Prostate gland (tissue), 2 donors: Measurements from ENCODE around the gene MGAT4A. TPM values are rescaled to one million over a fixed set of nuclear protein-coding genes. Genes with fewer than 3 reads are reported as not detected.

Experiments used
- DNase-seq: peaks from one replicate; pipeline ENCODE4 v3.0.0-alpha.2; 2019; ENCODE audit warnings: low spot score
- H3K27ac ChIP-seq, 2 donors: fragments of 200-600 bp; sonication (generic); 2 replicates each; pipeline ENCODE4 v1.5.1; 2017 to 2019
- H3K27me3 ChIP-seq: fragments of 200-600 bp; sonication (generic); replicated peaks from 2 replicates; pipeline ENCODE4 v1.5.1; 2019; ENCODE audit not compliant: insufficient read depth
- H3K36me3 ChIP-seq, 2 donors: fragments of 200-600 bp; sonication (generic); 1 replicate in 1 of 2; 2 replicates in 1 of 2; pipeline versions ENCODE4 v1.5.1 to v1.8.1; 2017 to 2019
- H3K4me1 ChIP-seq: fragments of 200-600 bp; sonication (generic); replicated peaks from 2 replicates; pipeline ENCODE4 v1.5.1; 2019
- H3K4me3 ChIP-seq, 2 donors: fragments of 200-600 bp; sonication (generic); 2 replicates each; pipeline ENCODE4 v1.5.1; 2017 to 2019
- H3K9me3 ChIP-seq: fragments of 200-600 bp; sonication (generic); 2 replicates; pipeline ENCODE4 v1.5.1; 2017
- POLR2A ChIP-seq: fragments of 450-650 bp; IDR thresholded peaks from one replicate; pipeline ENCODE4 v1.6.1; 2016; ENCODE audit warnings: antibody characterized with exemption, mild to moderate bottlenecking
- POLR2AphosphoS5 ChIP-seq: sonication (generic); formaldehyde crosslinking; IDR thresholded peaks from one replicate; pipeline ENCODE4 v1.6.1; 2017; ENCODE audit warnings: antibody characterized with exemption
- WGBS: methylation state at CpG from one replicate; pipeline ENCODE4 v1.1.5; 2018; 5-methylcytosine and 5-hydroxymethylcytosine counted together
- intact Hi-C: fragments of 100-400 bp; cut with DNase I; formaldehyde crosslinking; loops from one replicate; pipeline ENCODE4 v1.14.2; 2022
- total RNA-seq, 2 donors: library from RNA; depleted of rRNA; stranded (reverse); fragments of >200 nt; gene quantifications; one replicate each; pipeline ENCODE4 v1.1.0, GENCODE V29; 2016
- TF ChIP-seq, protein P1 (sequence below), 4 experiments: fragments of 200-600 bp in 2 of 4; fragments of 450-650 bp in 2 of 4; sonication (generic) in 2 of 4; IDR thresholded peaks; 1 replicate in 3 of 4; 2 replicates in 1 of 4; pipeline ENCODE4 v1.5.1; 2016 to 2019; ENCODE audit warnings: antibody characterized with exemption in 4 of 4, mild to moderate bottlenecking in 2 of 4, moderate library complexity in 2 of 4

The MGAT4A gene
- total RNA-seq, 2 donors from 2014 or later, result 14.0 to 20.4 TPM

DNA sequence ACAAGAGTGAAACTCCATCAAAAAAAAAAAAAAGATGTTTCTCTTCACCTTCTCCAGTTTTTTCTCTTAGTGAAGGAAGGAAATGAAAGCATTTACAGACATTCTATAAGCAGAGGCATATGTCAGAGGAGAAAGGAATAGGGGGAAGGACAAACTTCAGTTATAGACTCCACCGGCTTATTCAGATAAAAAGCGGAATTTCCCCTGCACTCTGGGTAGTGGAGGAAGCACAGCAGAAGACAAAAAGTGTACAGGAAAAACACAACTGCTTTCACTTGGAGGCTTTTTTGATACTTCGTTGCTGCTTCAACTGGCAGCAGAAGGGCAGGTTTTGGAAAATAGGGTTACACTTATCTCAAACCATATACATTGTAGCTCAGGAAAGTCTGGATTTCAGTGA lies 3.2 kb upstream of the MGAT4A start:
- no peak overlapping the region for H3K27ac ChIP-seq
- H3K4me3 ChIP-seq, result no peak overlapping the region
- no peaks in the 10 kb centered on the region for H3K27me3 ChIP-seq
- no peaks in the 10 kb centered on the region for H3K4me1 ChIP-seq
- WGBS, result 89% methylated on average over 3 of the region's 3 CpGs
- intact Hi-C loops, result loop anchor here (5.0 kb wide), 1 partner anchor 127 kb away; the partner anchor contains the start of genes COA5 and UNC50
- H3K36me3 ChIP-seq, result no peaks in the 10 kb centered on the region
- no peak for TF ChIP-seq POLR2A
- no peak for TF ChIP-seq POLR2AphosphoS5
- TF ChIP-seq, protein P1, sequence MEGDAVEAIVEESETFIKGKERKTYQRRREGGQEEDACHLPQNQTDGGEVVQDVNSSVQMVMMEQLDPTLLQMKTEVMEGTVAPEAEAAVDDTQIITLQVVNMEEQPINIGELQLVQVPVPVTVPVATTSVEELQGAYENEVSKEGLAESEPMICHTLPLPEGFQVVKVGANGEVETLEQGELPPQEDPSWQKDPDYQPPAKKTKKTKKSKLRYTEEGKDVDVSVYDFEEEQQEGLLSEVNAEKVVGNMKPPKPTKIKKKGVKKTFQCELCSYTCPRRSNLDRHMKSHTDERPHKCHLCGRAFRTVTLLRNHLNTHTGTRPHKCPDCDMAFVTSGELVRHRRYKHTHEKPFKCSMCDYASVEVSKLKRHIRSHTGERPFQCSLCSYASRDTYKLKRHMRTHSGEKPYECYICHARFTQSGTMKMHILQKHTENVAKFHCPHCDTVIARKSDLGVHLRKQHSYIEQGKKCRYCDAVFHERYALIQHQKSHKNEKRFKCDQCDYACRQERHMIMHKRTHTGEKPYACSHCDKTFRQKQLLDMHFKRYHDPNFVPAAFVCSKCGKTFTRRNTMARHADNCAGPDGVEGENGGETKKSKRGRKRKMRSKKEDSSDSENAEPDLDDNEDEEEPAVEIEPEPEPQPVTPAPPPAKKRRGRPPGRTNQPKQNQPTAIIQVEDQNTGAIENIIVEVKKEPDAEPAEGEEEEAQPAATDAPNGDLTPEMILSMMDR (IDR thresholded peaks at IDR 0.05), result no peak
- DNase-seq, result no peak
- H3K9me3 ChIP-seq, result no peaks in the 10 kb centered on the region

DNA sequence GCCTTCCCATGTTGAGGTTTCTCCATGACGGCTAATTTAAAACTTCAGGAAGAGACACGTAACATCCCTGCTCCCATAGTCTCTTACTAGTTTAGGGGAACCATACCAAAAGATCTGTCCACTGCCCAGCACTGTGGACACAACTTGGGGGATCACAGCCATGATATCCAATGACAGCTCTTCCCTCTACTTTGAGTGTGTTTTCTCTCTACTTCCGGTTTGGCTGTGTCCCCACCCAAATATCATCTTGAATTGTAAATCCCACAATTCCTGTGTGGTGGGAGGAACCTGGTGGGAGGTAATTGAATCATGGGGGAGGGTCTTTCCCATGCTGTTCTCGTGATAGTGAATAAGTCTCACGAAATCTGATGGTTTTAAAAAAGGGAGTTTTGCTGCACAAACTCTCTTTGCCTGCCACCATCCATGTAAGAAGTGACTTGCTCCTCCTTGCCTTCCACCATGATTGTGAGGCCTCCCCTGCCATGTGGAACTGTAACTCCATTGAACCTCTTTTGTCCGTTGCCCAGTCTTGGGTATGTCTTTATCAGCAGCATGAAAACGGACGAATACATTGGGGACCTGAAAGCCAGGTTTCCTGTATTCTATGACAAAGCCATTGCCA lies 1.6 kb upstream of the MGAT4A start:
- Histone ChIP-seq H3K9me3 (no peaks in the 10 kb centered on the region), H3K27me3 (no peaks in the 10 kb centered on the region), H3K4me3 (no peak overlapping the region), H3K4me1 (no peaks in the 10 kb centered on the region), H3K36me3 (no peaks in the 10 kb centered on the region), H3K27ac (no peak overlapping the region)
- intact Hi-C loops, result loop anchor here (5.0 kb wide), 1 partner anchor 125 kb away; the partner anchor contains the start of genes COA5 and UNC50
- TF ChIP-seq, protein P1 (IDR thresholded peaks at IDR 0.05), result no peak
- WGBS, result 85% methylated on average over 8 of the region's 8 CpGs
- no peak for DNase-seq

DNA sequence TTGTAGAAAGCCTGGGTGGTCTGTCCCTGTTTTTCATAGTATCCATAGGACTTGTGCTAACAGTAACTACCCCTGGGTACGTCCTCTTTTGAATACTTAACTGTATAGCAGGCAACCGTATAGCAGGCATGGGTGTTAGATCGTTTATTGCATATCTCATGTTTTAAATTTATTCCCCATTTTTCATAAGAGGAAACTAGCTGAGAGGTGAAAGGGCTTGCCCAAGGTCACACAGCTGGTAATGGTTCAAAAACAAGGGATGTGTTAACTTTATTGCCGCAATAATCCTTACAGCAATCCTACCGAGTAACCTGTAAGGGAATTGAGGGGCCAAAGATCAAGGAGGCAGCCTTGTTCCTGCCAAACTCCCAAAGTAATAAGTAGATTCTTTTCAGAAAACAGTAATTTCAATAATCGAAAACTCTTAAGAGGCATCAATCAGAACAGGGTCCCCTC lies 990 bp upstream of the MGAT4A start:
- no peaks in the 10 kb centered on the region for H3K9me3 ChIP-seq
- H3K27ac ChIP-seq, result peak overlapping the region in 1 of 2 donors; percentile 77
- H3K36me3 ChIP-seq, result no peaks in the 10 kb centered on the region
- no peaks in the 10 kb centered on the region for H3K4me1 ChIP-seq
- TF ChIP-seq, protein P1 (IDR thresholded peaks at IDR 0.05), result no peak
- TF ChIP-seq POLR2AphosphoS5 (no peak), POLR2A (no peak)
- WGBS, result 64% methylated on average over 6 of the region's 6 CpGs
- intact Hi-C loops, result loop anchor here (5.0 kb wide), 1 partner anchor 125 kb away; the partner anchor contains the start of genes COA5 and UNC50
- H3K27me3 ChIP-seq, result no peaks in the 10 kb centered on the region
- peak overlapping the region; percentile 77 to 80 for H3K4me3 ChIP-seq
- DNase-seq, result no peak

DNA sequence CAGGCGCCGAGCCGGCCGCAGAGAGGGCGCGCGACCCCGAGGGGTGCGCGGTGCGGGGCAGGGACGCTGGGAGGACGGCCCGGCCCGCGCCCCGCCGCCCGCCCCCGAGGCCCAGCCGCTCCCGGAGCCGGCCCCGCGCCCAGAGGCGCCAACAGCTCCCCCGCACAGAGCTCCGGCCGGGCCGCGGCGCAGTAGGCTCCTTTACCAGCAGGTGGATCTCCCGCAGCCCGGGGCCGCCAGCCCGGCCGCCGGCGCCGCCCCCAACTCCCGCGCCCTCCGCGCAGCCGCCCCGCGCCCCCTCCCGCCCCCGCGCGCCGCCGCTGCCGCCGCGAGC lies 258 bp downstream of the MGAT4A start:
- DNase-seq, result peak; percentile 35
- H3K27me3 ChIP-seq, result no peaks in the 10 kb centered on the region
- TF ChIP-seq POLR2AphosphoS5, result no peak
- no peak for TF ChIP-seq POLR2A
- TF ChIP-seq, protein P1 (IDR thresholded peaks at IDR 0.05), result peak in 2 of 4 experiments; percentile 8 to 18
- H3K4me3 ChIP-seq, result peak overlapping the region; percentile 71 to 87
- H3K4me1 ChIP-seq, result no peaks in the 10 kb centered on the region
- no peaks in the 10 kb centered on the region for H3K9me3 ChIP-seq
- peak overlapping the region; percentile 75 to 76 for H3K27ac ChIP-seq
- H3K36me3 ChIP-seq, result no peaks in the 10 kb centered on the region
- intact Hi-C loops, result loop anchor here (5.0 kb wide), 1 partner anchor 123 kb away; the partner anchor contains the start of genes COA5 and UNC50
- 0% methylated on average over 13 of the region's 56 CpGs for WGBS
